Liver (tissue), 9 donors: ENCODE results near the gene HTR3B. TPM values are rescaled to one million over a fixed set of nuclear protein-coding genes. Genes with fewer than 3 reads are reported as not detected.

ENCODE experiments used
- DNase-seq: peaks from one replicate; pipeline ENCODE4 v3.0.0-alpha.2; 2017; ENCODE audit warnings: low spot score
- H3K27ac ChIP-seq, 2 donors: one replicate each; pipeline ENCODE4 v1.7.0; 2013; ENCODE audit warnings: inconsistent platforms in 2 of 2, low read length in 2 of 2, control low read depth in 1 of 2, low read depth in 1 of 2, mild to moderate bottlenecking in 1 of 2
- H3K27me3 ChIP-seq, 4 donors: one replicate each; pipeline versions ENCODE4 v1.6.1 to v1.7.0; 2013; ENCODE audit warnings: low read length in 3 of 4, inconsistent platforms in 1 of 4, mild to moderate bottlenecking in 1 of 4, moderate library complexity in 1 of 4; ENCODE audit not compliant: control insufficient read depth in 4 of 4, insufficient read depth in 4 of 4
- H3K36me3 ChIP-seq, 4 donors: one replicate each; pipeline versions ENCODE4 v1.6.1 to v1.7.0; 2013; ENCODE audit warnings: low read length in 3 of 4, mild to moderate bottlenecking in 3 of 4, low read depth in 1 of 4, moderate library complexity in 1 of 4; ENCODE audit not compliant: control insufficient read depth in 4 of 4, insufficient read depth in 3 of 4
- H3K4me1 ChIP-seq, 4 donors: one replicate each; pipeline versions ENCODE4 v1.6.1 to v1.7.0; 2013; ENCODE audit warnings: low read length in 3 of 4, mild to moderate bottlenecking in 3 of 4, moderate library complexity in 1 of 4; ENCODE audit not compliant: control insufficient read depth in 4 of 4, insufficient read depth in 4 of 4
- H3K4me3 ChIP-seq, 3 donors: one replicate each; pipeline versions ENCODE4 v1.6.1 to v1.7.0; 2013; ENCODE audit warnings: low read length in 3 of 3, control low read depth in 1 of 3, low read depth in 1 of 3, mild to moderate bottlenecking in 1 of 3
- H3K9ac ChIP-seq, 2 donors: one replicate each; pipeline ENCODE4 v1.7.0; 2013; ENCODE audit warnings: low read length in 2 of 2, mild to moderate bottlenecking in 2 of 2, moderate library complexity in 2 of 2, control low read depth in 1 of 2, low read depth in 1 of 2
- H3K9me3 ChIP-seq, 4 donors: one replicate each; pipeline versions ENCODE4 v1.6.1 to v1.7.0; 2013; ENCODE audit warnings: low read length in 3 of 4; ENCODE audit not compliant: control insufficient read depth in 4 of 4
- CTCF ChIP-seq: fragments of 150-350 bp; IDR thresholded peaks from 2 replicates; pipeline ENCODE4 v1.5.1; 2017; ENCODE audit warnings: improper control_type of control experiment, low read depth, low read length; ENCODE audit not compliant: missing input control
- EGR1 ChIP-seq, 2 donors: IDR thresholded peaks; 2 replicates each; pipeline ENCODE4 v1.6.1; 2016 to 2018; ENCODE audit warnings: antibody characterized with exemption in 2 of 2, low read depth in 2 of 2
- FOXA2 ChIP-seq: IDR thresholded peaks from 2 replicates; pipeline ENCODE4 v1.6.1; 2016; ENCODE audit warnings: antibody characterized with exemption
- GABPA ChIP-seq, 2 donors: IDR thresholded peaks in 1 of 2; conservative IDR thresholded peaks in 1 of 2; 2 replicates each; pipeline ENCODE4 v1.6.1; 2016; ENCODE audit warnings: antibody characterized with exemption in 2 of 2, mild to moderate bottlenecking in 1 of 2, moderate library complexity in 1 of 2
- HNF4A ChIP-seq, 2 donors: conservative IDR thresholded peaks; 2 replicates each; pipeline ENCODE4 v1.6.1; 2016; ENCODE audit warnings: antibody characterized with exemption in 2 of 2, mild to moderate bottlenecking in 2 of 2
- HNF4G ChIP-seq: IDR thresholded peaks from 2 replicates; pipeline ENCODE4 v1.6.1; 2016; ENCODE audit warnings: antibody characterized with exemption
- NR2F2 ChIP-seq: IDR thresholded peaks from 2 replicates; pipeline ENCODE4 v1.6.1; 2016; ENCODE audit warnings: antibody characterized with exemption
- RAD21 ChIP-seq, 2 donors: IDR thresholded peaks; 2 replicates each; pipeline ENCODE4 v1.6.1; 2016; ENCODE audit warnings: antibody characterized with exemption in 2 of 2, mild to moderate bottlenecking in 2 of 2
- REST ChIP-seq: IDR thresholded peaks from 2 replicates; pipeline ENCODE4 v1.6.1; 2016; ENCODE audit warnings: antibody characterized with exemption, mild to moderate bottlenecking
- RXRA ChIP-seq, 2 donors: IDR thresholded peaks; 2 replicates each; pipeline ENCODE4 v1.6.1; 2017 to 2018; ENCODE audit warnings: antibody characterized with exemption in 2 of 2, mild to moderate bottlenecking in 1 of 2
- SP1 ChIP-seq: IDR thresholded peaks from 2 replicates; pipeline ENCODE4 v1.6.1; 2018; ENCODE audit warnings: antibody characterized with exemption, mild to moderate bottlenecking
- TAF1 ChIP-seq: conservative IDR thresholded peaks from 2 replicates; pipeline ENCODE4 v1.6.1; 2016; ENCODE audit warnings: antibody characterized with exemption, mild to moderate bottlenecking
- YY1 ChIP-seq: IDR thresholded peaks from 2 replicates; pipeline ENCODE4 v1.6.1; 2016; ENCODE audit warnings: antibody characterized with exemption, mild to moderate bottlenecking
- WGBS: extraction: QIAGEN DNeasy Blood & Tissue Kit; methylation state at CpG from one replicate; pipeline ENCODE4 v1.1.7; 2013; 5-methylcytosine and 5-hydroxymethylcytosine counted together
- polyA plus RNA-seq, 2 donors: library from polyadenylated mRNA; stranded (reverse) in 1 of 2; unstranded in 1 of 2; fragments of 200-250 nt in 1 of 2; fragments of >200 nt in 1 of 2; fragmentation: Nextera tagmentation in 1 of 2; extraction: Ambion mirVana in 1 of 2; gene quantifications; one replicate each; pipeline versions ENCODE4 v1.2.1 to v1.2.3, GENCODE V29; 2013 to 2015
- total RNA-seq, 2 donors: library from RNA; depleted of rRNA; stranded (reverse); fragments of >200 nt; gene quantifications; one replicate each; pipeline ENCODE4 v1.2.3, GENCODE V29; 2014
- TF ChIP-seq, protein P1 (sequence below): IDR thresholded peaks from 2 replicates; pipeline ENCODE4 v1.6.1; 2016; ENCODE audit warnings: antibody characterized with exemption
- TF ChIP-seq, protein P2 (sequence below): IDR thresholded peaks from 2 replicates; pipeline ENCODE4 v1.6.1; 2016; ENCODE audit warnings: antibody characterized with exemption
- donor health status: healthy.
- donor health status: healthy.
- donor health status: healthy.
- donor health status: healthy.
- donor health status: healthy.

The HTR3B gene
- total and polyA plus RNA-seq, 4 donors: not detected

GRCh38 chr11:113989381-113989780, 84.8 kb downstream of the HTR3B start:
- 83% methylated on average over 15 of the region's 15 CpGs for WGBS

More at GRCh38 chr11:113989381-113989780, 84.8 kb downstream of the HTR3B start:
- Histone ChIP-seq H3K4me3 (no peak overlapping the region), H3K27me3 (no peaks in the 10 kb centered on the region), H3K36me3 (no peaks in the 10 kb centered on the region), H3K9ac (no peak overlapping the region), H3K27ac (no peak overlapping the region), H3K4me1 (peaks cover 0 to 6% (median 2%) of the 10 kb centered on the region in 4 donors), H3K9me3 (no peaks in the 10 kb centered on the region)
- TF ChIP-seq HNF4G (no peak), CTCF (no peak), YY1 (no peak), FOXA2 (no peak), HNF4A (conservative IDR thresholded peaks at IDR 0.05) (no peak), SP1 (no peak), EGR1 (IDR thresholded peaks at IDR 0.05; ENCODE audit: low read depth in 2 of 2) (no peak), NR2F2 (no peak), GABPA (IDR thresholded peaks at IDR 0.05 in 1 of 2, conservative IDR thresholded peaks at IDR 0.05 in 1 of 2) (no peak), RXRA (IDR thresholded peaks at IDR 0.05) (no peak), REST (no peak), TAF1 (no peak), RAD21 (IDR thresholded peaks at IDR 0.05) (no peak)
- TF ChIP-seq, protein P1, sequence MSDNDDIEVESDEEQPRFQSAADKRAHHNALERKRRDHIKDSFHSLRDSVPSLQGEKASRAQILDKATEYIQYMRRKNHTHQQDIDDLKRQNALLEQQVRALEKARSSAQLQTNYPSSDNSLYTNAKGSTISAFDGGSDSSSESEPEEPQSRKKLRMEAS: no peak
- TF ChIP-seq, protein P2, sequence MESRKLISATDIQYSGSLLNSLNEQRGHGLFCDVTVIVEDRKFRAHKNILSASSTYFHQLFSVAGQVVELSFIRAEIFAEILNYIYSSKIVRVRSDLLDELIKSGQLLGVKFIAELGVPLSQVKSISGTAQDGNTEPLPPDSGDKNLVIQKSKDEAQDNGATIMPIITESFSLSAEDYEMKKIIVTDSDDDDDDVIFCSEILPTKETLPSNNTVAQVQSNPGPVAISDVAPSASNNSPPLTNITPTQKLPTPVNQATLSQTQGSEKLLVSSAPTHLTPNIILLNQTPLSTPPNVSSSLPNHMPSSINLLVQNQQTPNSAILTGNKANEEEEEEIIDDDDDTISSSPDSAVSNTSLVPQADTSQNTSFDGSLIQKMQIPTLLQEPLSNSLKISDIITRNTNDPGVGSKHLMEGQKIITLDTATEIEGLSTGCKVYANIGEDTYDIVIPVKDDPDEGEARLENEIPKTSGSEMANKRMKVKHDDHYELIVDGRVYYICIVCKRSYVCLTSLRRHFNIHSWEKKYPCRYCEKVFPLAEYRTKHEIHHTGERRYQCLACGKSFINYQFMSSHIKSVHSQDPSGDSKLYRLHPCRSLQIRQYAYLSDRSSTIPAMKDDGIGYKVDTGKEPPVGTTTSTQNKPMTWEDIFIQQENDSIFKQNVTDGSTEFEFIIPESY: no peak
- no peak for DNase-seq
